Measurements from ENCODE around the gene NR1H4. TPM values are rescaled to one million over a fixed set of nuclear protein-coding genes. Genes with fewer than 3 reads are reported as not detected.
"Not testable (repeated sequence)": the region's sequence is repeated elsewhere in the genome, so short reads cannot be mapped to it uniquely, and the experiment has no call there.

The NR1H4 gene
- total and polyA plus RNA-seq, 2 of the 8 experiments (the other 6 are each of a cell fraction or from before 2014, with no cell fraction given), result not detected

GRCh38 chr12:100430251-100430650, 43.4 kb upstream of the NR1H4 start:
- DNase-seq (ENCODE audit: low read depth in 1 of 2, low spot score in 2 of 2); H3K23ac ChIP-seq (ENCODE audit: insufficient read length); H3K23me2 ChIP-seq (ENCODE audit: low read depth, low read length); H3K4me2 ChIP-seq (ENCODE audit: insufficient read depth in 1 of 2, low read depth in 2 of 2, low read length in 2 of 2); H3K14ac ChIP-seq (ENCODE audit: insufficient read length); H3K4me1 ChIP-seq (replicated peaks in 1 of 4; ENCODE audit: control insufficient read depth in 3 of 4, insufficient read depth in 4 of 4, low read length in 3 of 4); H4K20me1 ChIP-seq (replicated peaks in 1 of 2; ENCODE audit: control insufficient read depth in 1 of 2, insufficient read depth in 2 of 2, low read length in 2 of 2); H3K27ac ChIP-seq (ENCODE audit: low read depth, low read length); H3K79me2 ChIP-seq (ENCODE audit: control insufficient read depth in 1 of 2, insufficient read depth in 2 of 2, low read length in 2 of 2); H3K9ac ChIP-seq (replicated peaks in 1 of 4; ENCODE audit: extremely low read depth in 1 of 4, low read depth in 3 of 4, low read length in 3 of 4); H3K9me3 ChIP-seq (ENCODE audit: insufficient read depth in 2 of 2, low read depth in 1 of 2, low read length in 1 of 2); H4K8ac ChIP-seq (ENCODE audit: extremely low read depth, insufficient read depth, low read length); H3K4ac ChIP-seq (replicated peaks; ENCODE audit: insufficient read length, low read depth, low read length); H4K91ac ChIP-seq (replicated peaks; ENCODE audit: insufficient read length, low read length); H3K56ac ChIP-seq (replicated peaks; ENCODE audit: insufficient read length, low read depth, low read length); H2BK15ac ChIP-seq (ENCODE audit: low read length); H2BK5ac ChIP-seq (ENCODE audit: low read depth, low read length); H2BK12ac ChIP-seq (ENCODE audit: low read depth, low read length); H2AK5ac ChIP-seq (ENCODE audit: low read depth, low read length); H3K27me3 ChIP-seq (replicated peaks in 1 of 4; ENCODE audit: control insufficient read depth in 3 of 4, extremely low read depth in 1 of 4, insufficient read depth in 3 of 4, low read length in 3 of 4); H3K36me3 ChIP-seq (ENCODE audit: control insufficient read depth in 2 of 4, insufficient read depth in 4 of 4, low read length in 3 of 4); H2BK120ac ChIP-seq (replicated peaks; ENCODE audit: low read depth, low read length); H2AFZ ChIP-seq (ENCODE audit: low read length); H3K79me1 ChIP-seq (ENCODE audit: low read depth, low read length); FAIRE-seq; H3K4me3 ChIP-seq (ENCODE audit: extremely low read depth in 1 of 4, insufficient read depth in 2 of 4, low read depth in 3 of 4, low read length in 4 of 4); POLR2A ChIA-PET (ENCODE audit: partially characterized antibody); H2BK20ac ChIP-seq (ENCODE audit: low read length); H4K5ac ChIP-seq (ENCODE audit: insufficient read length, low read depth, low read length); H3K18ac ChIP-seq (ENCODE audit: extremely low read depth, low read length): not testable (repeated sequence)
- WGBS, 2 experiments (ENCODE audit: extremely low coverage in 1 of 2, insufficient coverage in 1 of 2, insufficient read length in 1 of 2, insufficient replicate concordance in 2 of 2, low coverage in 1 of 2, low lambda C conversion rate in 2 of 2, missing lambda C conversion rate in 1 of 2), result 89% methylated on average over 19 of the region's 32 CpGs; no CpG with 5 or more reads in 1 of the 2 experiments
- CTCF ChIA-PET (ENCODE audit: partially characterized antibody), result interaction anchor here (1.9 kb wide), 1 partner anchor 16 kb away, joined by 4 read pairs; no protein-coding TSS in a partner anchor

Measured in H1 (cell line).